MCF 10A (cell line): ENCODE data around the gene CACNB2. TPM values are rescaled to one million over a fixed set of nuclear protein-coding genes. Genes with fewer than 3 reads are reported as not detected.

Experiments used
- Bru-seq: library from RNA; stranded (reverse); fragments of 400-500 nt; gene quantifications from one replicate; lab custom pipeline; 2021; lab: Mats Ljungman, UMichigan
- BruChase-seq, 2 experiments: library from RNA; stranded (reverse); fragments of 400-500 nt; gene quantifications; one replicate each; lab custom pipeline; 2021; lab: Mats Ljungman, UMichigan
- BruUV-seq: library from RNA; stranded (reverse); fragments of 400-500 nt; replicated peaks from 2 replicates; lab custom pipeline; 2021; lab: Mats Ljungman, UMichigan
- CTCF ChIA-PET: fragments of 300-600 bp; sonication (Branson Sonifier 250); formaldehyde crosslinking; extraction: SDS; loops from one replicate; lab custom pipeline; 2021; ENCODE audit warnings: antibody characterized with exemption, inconsistent platforms; lab: Yijun Ruan, JAX
- POLR2A ChIA-PET: fragments of 300-600, 350-650 bp; sonication (Branson Sonifier 250); formaldehyde crosslinking; extraction: SDS; loops from one replicate; lab custom pipeline; 2020; ENCODE audit warnings: antibody characterized with exemption, inconsistent platforms; lab: Yijun Ruan, JAX
- DNase-seq: peaks from one replicate; pipeline ENCODE4 v3.0.0-alpha.2; 2018; ENCODE audit not compliant: unreplicated experiment
- H3K27ac Mint-ChIP-seq: one replicate; pipeline ENCODE4 v1.8.0; 2022; ENCODE audit warnings: mild to moderate bottlenecking, low read depth, mixed read lengths; ENCODE audit not compliant: unreplicated experiment
- H3K27me3 Mint-ChIP-seq: one replicate; pipeline ENCODE4 v1.8.0; 2022; ENCODE audit warnings: mixed read lengths; ENCODE audit not compliant: insufficient read depth, unreplicated experiment
- H3K36me3 Mint-ChIP-seq: one replicate; pipeline ENCODE4 v1.8.0; 2022; ENCODE audit warnings: mild to moderate bottlenecking, moderate library complexity, mixed read lengths; ENCODE audit not compliant: insufficient read depth, unreplicated experiment
- H3K4me1 Mint-ChIP-seq: one replicate; pipeline ENCODE4 v1.8.0; 2022; ENCODE audit warnings: mixed read lengths; ENCODE audit not compliant: insufficient read depth, unreplicated experiment
- H3K4me3 Mint-ChIP-seq: one replicate; pipeline ENCODE4 v1.8.0; 2022; ENCODE audit warnings: mild to moderate bottlenecking, moderate library complexity, mixed read lengths; ENCODE audit not compliant: unreplicated experiment
- H3K9me3 Mint-ChIP-seq: one replicate; pipeline ENCODE4 v1.8.0; 2022; ENCODE audit warnings: mixed read lengths; ENCODE audit not compliant: unreplicated experiment
- CTCF ChIP-seq: fragments of 200-600 bp; IDR thresholded peaks from one replicate; pipeline ENCODE4 v1.8.0; 2022; ENCODE audit warnings: antibody characterized with exemption, mild to moderate bottlenecking; ENCODE audit not compliant: unreplicated experiment
- intact Hi-C: fragments of 100-400 bp; cut with micrococcal nuclease; formaldehyde crosslinking; loops from 2 replicates; pipeline ENCODE4 v1.14.1; 2022
- long read RNA-seq: library from polyadenylated mRNA; stranded (forward); transcript quantifications from one replicate; pipeline ENCODE4 v2.0.0, GENCODE V29; 2022
- total RNA-seq: library from RNA; stranded (reverse); gene quantifications from 2 replicates; pipeline ENCODE4 v1.2.3, GENCODE V29; 2022

CACNB2 gene
- total RNA-seq (2.7 and 3.3 TPM in 2 replicates), Bru-seq, nascent RNA (percentile 49 among the genes with signal in this experiment), BruChase-seq, experiment 1, labeled RNA remaining after a 6-hour chase (percentile 46 among the genes with signal in this experiment), BruChase-seq, experiment 2, labeled RNA remaining after a 2-hour chase (percentile 49 among the genes with signal in this experiment)
- long read RNA-seq, partial matches to known transcripts = 1 of 8 reads
- long read RNA-seq, other reads (novel, unspliced or antisense) = 6 of 8 reads

- POLR2A ChIA-PET = interaction anchor here (1.1 to 2.7 kb wide), 3 partner anchors 11 to 502 kb away, joined by 3 to 21 read pairs (median 3); no protein-coding TSS in a partner anchor
- no peaks in the 10 kb centered on the region for H3K27me3 Mint-ChIP-seq
Measured at GRCh38 chr10:18140149-18140956, at the start of gene CACNB2. CACNB2 (plus strand) TSS chr10:18140424.

GRCh38 chr10:18094332-18094731 is 45.9 kb upstream of the CACNB2 start:
- no TSS peak for BruUV-seq

More at GRCh38 chr10:18140149-18140956, at the start of gene CACNB2:
- H3K36me3 Mint-ChIP-seq = no peaks in the 10 kb centered on the region
- intact Hi-C loops = loop anchor here (2.0 kb wide), 1 partner anchor 74 kb away; no protein-coding TSS in a partner anchor
- no TSS peak for BruUV-seq
- H3K27ac Mint-ChIP-seq = no peak within 1 kb of the TSS
- no peaks in the 10 kb centered on the region for H3K9me3 Mint-ChIP-seq
- TF ChIP-seq CTCF = no peak
- H3K4me3 Mint-ChIP-seq = peak within 1 kb of the TSS; percentile 88
- DNase-seq = peak; percentile 53
- CTCF ChIA-PET = interaction anchor here (1.0 to 1.9 kb wide), 2 partner anchors 35 to 76 kb away, joined by 4 to 6 read pairs; no protein-coding TSS in a partner anchor
- H3K4me1 Mint-ChIP-seq = peaks cover 27% of the 10 kb centered on the region

GRCh38 chr10:18094793-18095192 is 45.4 kb upstream of the CACNB2 start:
- no TSS peak for BruUV-seq
- Mint-ChIP-seq H3K4me3 (no peak overlapping the region), H3K27me3 (no peaks in the 10 kb centered on the region), H3K4me1 (peaks cover 3% of the 10 kb centered on the region), H3K9me3 (no peaks in the 10 kb centered on the region), H3K27ac (no peak overlapping the region), H3K36me3 (no peaks in the 10 kb centered on the region)
- DNase-seq = no peak
- ChIA-PET POLR2A (no interaction called here), CTCF (interaction anchor here (1.0 kb wide), 1 partner anchor 8 kb away, joined by 3 read pairs; no protein-coding TSS in a partner anchor)
- no peak for TF ChIP-seq CTCF
- intact Hi-C loops = no loop called here

More at GRCh38 chr10:18094332-18094731, 45.9 kb upstream of the CACNB2 start:
- ChIA-PET CTCF (interaction anchor here (1.0 kb wide), 1 partner anchor 9 kb away, joined by 3 read pairs; no protein-coding TSS in a partner anchor), POLR2A (no interaction called here)
- no peak for DNase-seq
- Mint-ChIP-seq H3K9me3 (no peaks in the 10 kb centered on the region), H3K36me3 (no peaks in the 10 kb centered on the region), H3K4me1 (no peaks in the 10 kb centered on the region), H3K27me3 (no peaks in the 10 kb centered on the region), H3K27ac (no peak overlapping the region), H3K4me3 (no peak overlapping the region)
- intact Hi-C loops = no loop called here
- no peak for TF ChIP-seq CTCF
